HCT116 (cell line): ENCODE measurements around the gene UBE3B.

Source experiments
- CTCF ChIP-seq, 3 experiments: fragments of 200-600 bp in 1 of 3; sonication (generic) in 1 of 3; IDR thresholded peaks in 2 of 3; conservative IDR thresholded peaks in 1 of 3; 2 replicates each; pipeline ENCODE4 v1.5.1; 2012 to 2017; ENCODE audit warnings: low read depth in 2 of 3, low read length in 2 of 3, antibody characterized with exemption in 1 of 3, borderline replicate concordance in 1 of 3, control low read depth in 1 of 3, mild to moderate bottlenecking in 1 of 3, mixed read lengths in 1 of 3, mixed run types in 1 of 3, moderate library complexity in 1 of 3; ENCODE audit not compliant: insufficient read depth in 1 of 3
- POLR2A ChIP-seq: IDR thresholded peaks from 2 replicates; pipeline ENCODE4 v1.7.0; 2011; ENCODE audit warnings: borderline replicate concordance; ENCODE audit not compliant: insufficient read depth, insufficient read length; ENCODE audit errors: extremely low read depth
- RAD21 ChIP-seq: IDR thresholded peaks from 2 replicates; pipeline ENCODE4 v1.6.1; 2012; ENCODE audit warnings: low read depth, mild to moderate bottlenecking
- REST ChIP-seq: IDR thresholded peaks from 2 replicates; pipeline ENCODE4 v1.6.1; 2012; ENCODE audit warnings: low read depth
- SIN3A ChIP-seq: IDR thresholded peaks from 2 replicates; pipeline ENCODE4 v1.6.1; 2012; ENCODE audit warnings: low read depth

GRCh38 chr12:109461049-109461845 lies 16.2 kb upstream of the UBE3B start:
- no peak for TF ChIP-seq CTCF (IDR thresholded peaks at IDR 0.05 in 2 of 3, conservative IDR thresholded peaks at IDR 0.05 in 1 of 3; ENCODE audit: borderline replicate concordance in 1 of 3, insufficient read depth in 1 of 3, low read depth in 2 of 3, low read length in 2 of 3)
- no peak for TF ChIP-seq RAD21
- TF ChIP-seq REST, result no peak
- no peak for TF ChIP-seq SIN3A
- TF ChIP-seq POLR2A, result no peak
